Right hindlimb (tissue), 1 donor: Measurements from ENCODE around the gene RNF34.

Experiments
- DNase-seq: peaks from one replicate; pipeline ENCODE4 v3.0.0-alpha.2; 2018

RNF34 gene

DNA sequence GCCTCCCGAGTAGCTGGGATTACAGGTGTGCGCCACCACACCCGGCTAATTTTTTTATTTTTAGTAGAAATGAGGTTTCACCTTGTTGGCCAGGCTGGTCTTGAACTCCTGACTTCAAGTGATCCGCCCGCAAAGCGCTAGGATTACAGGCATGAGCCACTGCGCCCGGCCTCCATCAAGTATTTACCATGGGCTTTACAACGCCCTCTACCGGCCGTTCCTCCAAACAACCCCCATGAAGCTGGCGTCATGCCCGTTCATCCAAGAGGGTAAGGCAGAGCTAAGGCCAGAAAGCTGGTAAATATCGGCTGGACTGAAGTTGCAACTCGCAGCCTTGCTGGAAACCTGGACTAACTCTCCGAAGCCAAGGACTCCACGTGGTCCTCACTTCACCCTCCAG, 41.6 kb downstream of the RNF34 start:
- DNase-seq, result no peak

DNA sequence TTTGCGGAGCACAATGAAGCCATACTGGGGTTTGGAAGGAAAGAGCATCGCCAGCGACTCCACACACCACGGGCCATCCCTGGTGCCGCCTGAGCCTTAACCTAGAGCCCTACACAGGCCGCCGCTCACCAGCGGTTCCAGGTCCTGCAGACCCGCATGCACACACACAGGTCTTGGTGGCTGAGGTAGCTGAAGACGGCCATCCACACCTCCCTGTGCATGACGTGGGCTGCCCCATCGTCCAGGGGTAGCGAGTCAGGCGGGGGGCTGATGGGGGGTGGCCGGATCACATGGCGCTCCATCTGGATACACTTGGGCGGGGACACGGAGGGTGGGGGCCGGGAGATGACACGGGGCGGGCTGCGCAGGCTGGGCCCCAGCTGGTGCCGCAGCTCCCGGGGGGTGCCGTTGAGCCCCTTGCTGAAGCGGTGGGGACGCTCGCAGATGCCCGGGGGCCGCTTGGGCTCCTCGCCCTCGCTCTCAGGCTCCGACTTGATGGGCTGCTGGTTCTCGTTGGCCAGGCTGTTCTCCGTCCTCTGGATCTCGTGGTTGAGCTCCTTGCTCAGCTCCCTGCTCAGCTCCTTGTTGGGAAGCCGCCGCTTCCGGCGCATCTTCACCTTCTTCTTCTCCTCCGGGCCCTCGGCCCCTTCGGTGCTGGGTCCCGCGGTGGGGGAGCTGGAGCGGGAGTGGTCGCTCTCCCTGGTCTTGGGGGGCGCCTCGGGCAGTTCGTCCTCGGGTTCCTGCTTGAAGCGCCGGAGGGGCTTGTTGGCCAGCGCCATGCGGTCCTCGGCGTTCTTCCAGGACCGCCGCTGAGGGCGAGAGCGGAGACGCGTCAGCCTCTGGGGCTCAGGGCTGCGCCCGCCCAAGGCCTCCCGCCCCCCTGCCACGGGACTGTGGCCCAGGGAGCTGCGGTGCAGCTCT, 42.4 kb downstream of the RNF34 start:
- no peak for DNase-seq

GRCh38 chr12:121443193-121443870, 43.4 kb downstream of the RNF34 start:
- peak; percentile 82 for DNase-seq

- peak; percentile 59 for DNase-seq
These were observed 44.3 kb downstream of the RNF34 start for GRCh38 chr12:121443911-121444841.

DNA sequence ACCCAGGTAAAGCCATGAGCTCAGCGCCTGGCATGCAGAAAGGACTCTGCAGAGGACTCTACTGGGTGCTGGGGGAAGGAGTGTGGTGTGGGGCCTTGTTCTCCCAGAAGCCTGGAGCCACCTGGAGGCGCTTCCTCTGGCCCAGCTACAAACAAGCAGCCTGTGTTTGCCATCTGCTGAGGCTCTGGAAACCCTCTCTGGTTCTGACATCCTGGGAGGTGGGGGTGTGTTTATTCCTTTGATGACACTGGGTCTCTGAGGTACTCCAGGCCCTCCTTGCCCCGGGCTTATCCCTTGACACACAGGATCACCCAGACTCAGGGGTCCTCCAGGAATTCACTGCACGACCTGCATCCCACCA, 44.9 kb downstream of the RNF34 start:
- no peak for DNase-seq

DNA sequence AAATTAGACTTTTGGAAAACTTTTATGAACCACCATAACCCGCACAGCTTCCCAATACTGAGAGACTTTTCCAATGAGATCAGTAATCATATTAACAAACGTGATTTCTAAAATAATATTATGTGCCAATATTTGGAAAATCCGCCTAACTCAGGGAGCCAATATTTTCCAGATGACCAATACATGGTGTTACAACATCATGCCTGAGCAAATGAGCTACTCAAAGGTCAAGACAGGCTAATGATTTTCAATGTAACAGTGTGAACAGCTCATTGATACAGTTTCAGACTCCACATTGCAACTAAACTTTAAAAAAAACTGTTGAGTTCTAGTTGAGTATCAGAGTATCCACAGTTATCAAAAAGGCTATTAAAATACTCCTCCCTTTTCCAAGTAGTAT, 46.8 kb downstream of the RNF34 start:
- DNase-seq, result no peak

GRCh38 chr12:121448771-121449315, 48.9 kb downstream of the RNF34 start:
- DNase-seq, result no peak

GRCh38 chr12:121451961-121452339, 52.0 kb downstream of the RNF34 start:
- DNase-seq, result no peak

- no peak for DNase-seq
These were observed 52.5 kb downstream of the RNF34 start for GRCh38 chr12:121452340-121452984.

DNA sequence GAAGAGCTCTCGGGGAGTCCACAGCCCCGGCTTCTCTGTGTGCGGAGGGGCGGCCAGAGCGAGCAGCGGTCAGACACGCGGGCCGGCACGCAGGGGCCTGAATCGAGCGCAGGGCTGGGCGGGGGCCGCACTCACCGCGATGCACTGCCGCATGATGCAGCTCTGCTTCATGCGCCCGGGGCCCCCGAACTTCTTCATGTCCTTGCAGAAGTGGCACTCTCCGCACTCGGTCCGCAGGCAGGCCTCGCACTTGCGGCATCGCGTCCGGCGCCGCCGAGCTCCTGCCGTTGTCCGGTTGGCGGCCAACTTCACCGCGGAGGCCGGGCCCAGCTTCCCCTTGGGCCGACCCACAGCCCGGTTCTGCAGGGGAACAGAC, 53.1 kb downstream of the RNF34 start:
- DNase-seq, result no peak

- DNase-seq, result no peak
These were observed 53.7 kb downstream of the RNF34 start for GRCh38 chr12:121453629-121454028.

- DNase-seq, result no peak
These were observed 55.0 kb downstream of the RNF34 start for GRCh38 chr12:121454921-121455320.

GRCh38 chr12:121455766-121456420, 56.0 kb downstream of the RNF34 start:
- DNase-seq, result no peak

DNA sequence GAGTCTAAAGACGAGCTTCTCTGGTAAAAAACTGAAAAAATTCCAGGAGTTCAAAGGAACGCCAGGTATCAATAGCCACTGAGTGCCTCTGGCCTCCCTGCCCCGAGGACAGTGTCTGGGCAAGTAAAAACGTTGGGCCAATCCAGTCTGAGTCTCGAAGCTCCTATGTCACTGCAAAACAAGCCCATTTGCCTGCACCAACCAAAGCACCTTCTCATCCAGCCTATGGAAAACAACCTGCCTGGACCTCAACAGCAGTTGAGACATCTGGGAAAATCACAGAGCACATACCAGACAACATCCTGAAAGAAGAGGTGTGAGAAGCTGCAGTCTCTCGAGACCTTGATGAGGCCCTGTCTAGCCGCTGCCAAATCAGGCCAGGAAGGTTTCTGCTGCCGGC, 56.6 kb downstream of the RNF34 start:
- no peak for DNase-seq

DNA sequence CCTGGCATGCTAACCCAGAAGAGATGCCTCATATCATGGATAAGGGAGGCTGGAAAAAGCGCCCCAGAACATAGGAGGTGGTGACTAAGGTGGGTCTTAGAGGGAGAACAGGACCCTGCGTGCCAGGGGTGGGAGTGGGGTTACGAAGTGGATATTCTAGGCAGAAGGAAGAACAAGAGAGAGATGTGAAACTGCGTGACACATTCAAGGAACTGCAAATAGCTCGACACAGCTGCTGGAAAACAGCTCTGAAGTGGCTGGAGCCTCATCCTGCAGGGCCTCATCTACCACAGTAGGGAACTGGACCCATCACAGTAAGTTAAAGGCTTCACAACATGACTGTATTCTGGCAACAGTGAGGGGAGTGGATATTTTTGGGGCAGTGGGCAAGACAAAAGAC, 61.1 kb downstream of the RNF34 start:
- DNase-seq, result no peak

GRCh38 chr12:121464331-121464730, 64.4 kb downstream of the RNF34 start:
- DNase-seq, result no peak

GRCh38 chr12:121465921-121466793, 66.2 kb downstream of the RNF34 start:
- no peak for DNase-seq

DNA sequence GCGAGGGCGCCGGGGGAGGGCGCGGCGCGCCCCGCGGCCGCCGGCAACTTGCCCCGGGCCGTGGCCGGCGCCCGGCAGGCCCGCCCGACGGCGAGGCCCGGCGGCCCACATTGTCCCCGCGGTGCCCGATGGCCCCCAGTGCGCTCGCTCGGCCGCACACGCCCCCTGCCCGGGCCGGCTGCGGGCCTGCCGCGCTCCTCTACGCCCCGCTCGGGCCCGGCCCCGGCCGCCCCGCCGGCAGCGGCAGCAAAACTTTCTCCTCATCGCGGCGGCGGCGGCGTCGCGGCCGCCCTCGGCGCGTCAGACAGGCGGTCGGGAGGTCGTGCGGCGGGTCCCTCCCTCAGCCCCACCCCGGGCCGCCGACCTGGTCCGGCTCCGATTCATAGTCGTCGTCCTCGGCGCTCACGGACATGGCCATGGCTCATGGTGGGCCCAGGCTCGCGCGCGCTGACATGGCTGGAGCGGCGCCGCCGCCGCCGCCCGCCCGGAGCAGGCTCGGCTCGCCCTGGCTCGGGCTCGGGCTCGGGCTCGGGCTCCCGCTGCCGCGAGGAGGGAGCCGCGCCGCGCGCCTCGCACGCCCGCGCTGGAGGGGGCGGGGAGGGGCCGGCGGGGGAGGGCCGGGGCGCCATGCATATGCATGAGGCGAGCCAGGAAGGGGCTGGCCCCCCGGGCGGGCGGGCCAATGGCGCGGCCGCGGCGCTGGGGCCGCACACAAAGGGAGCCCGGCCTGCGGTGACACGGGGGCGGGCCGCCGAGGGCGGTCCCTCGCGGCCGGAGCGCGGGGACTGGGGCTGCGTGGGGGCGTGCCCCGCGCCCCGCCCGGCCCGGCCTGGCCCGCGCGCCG, 67.1 kb downstream of the RNF34 start:
- peak; percentile 94 for DNase-seq

GRCh38 chr12:121467638-121468498, 68.0 kb downstream of the RNF34 start:
- DNase-seq, result no peak
